GM06990 (cell line): Measurements from ENCODE around the gene SLITRK6.

Experiments used
- DNase-seq: peaks from one replicate; pipeline ENCODE4 v3.0.0-alpha.2; 2011; ENCODE audit not compliant: insufficient read length; ENCODE audit errors: extremely low read depth
- H3K27me3 ChIP-seq: replicated peaks from 2 replicates; pipeline ENCODE4 v1.6.0; 2011; ENCODE audit warnings: low read length; ENCODE audit not compliant: control insufficient read depth, insufficient read depth
- H3K36me3 ChIP-seq: 2 replicates; pipeline ENCODE4 v1.5.1; 2011; ENCODE audit warnings: low read length; ENCODE audit not compliant: control insufficient read depth, insufficient read depth
- H3K4me3 ChIP-seq: replicated peaks from 2 replicates; pipeline ENCODE4 v1.5.1; 2011; ENCODE audit warnings: low read depth, mild to moderate bottlenecking, control low read depth, low read length
- TF ChIP-seq, protein P1 (sequence below): IDR thresholded peaks from 2 replicates; pipeline ENCODE4 v1.5.1; 2011; ENCODE audit warnings: low read length, control low read depth, mild to moderate bottlenecking, inconsistent platforms; ENCODE audit not compliant: insufficient read depth, poor library complexity, severe bottlenecking

Gene SLITRK6, protein sequence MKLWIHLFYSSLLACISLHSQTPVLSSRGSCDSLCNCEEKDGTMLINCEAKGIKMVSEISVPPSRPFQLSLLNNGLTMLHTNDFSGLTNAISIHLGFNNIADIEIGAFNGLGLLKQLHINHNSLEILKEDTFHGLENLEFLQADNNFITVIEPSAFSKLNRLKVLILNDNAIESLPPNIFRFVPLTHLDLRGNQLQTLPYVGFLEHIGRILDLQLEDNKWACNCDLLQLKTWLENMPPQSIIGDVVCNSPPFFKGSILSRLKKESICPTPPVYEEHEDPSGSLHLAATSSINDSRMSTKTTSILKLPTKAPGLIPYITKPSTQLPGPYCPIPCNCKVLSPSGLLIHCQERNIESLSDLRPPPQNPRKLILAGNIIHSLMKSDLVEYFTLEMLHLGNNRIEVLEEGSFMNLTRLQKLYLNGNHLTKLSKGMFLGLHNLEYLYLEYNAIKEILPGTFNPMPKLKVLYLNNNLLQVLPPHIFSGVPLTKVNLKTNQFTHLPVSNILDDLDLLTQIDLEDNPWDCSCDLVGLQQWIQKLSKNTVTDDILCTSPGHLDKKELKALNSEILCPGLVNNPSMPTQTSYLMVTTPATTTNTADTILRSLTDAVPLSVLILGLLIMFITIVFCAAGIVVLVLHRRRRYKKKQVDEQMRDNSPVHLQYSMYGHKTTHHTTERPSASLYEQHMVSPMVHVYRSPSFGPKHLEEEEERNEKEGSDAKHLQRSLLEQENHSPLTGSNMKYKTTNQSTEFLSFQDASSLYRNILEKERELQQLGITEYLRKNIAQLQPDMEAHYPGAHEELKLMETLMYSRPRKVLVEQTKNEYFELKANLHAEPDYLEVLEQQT

DNA sequence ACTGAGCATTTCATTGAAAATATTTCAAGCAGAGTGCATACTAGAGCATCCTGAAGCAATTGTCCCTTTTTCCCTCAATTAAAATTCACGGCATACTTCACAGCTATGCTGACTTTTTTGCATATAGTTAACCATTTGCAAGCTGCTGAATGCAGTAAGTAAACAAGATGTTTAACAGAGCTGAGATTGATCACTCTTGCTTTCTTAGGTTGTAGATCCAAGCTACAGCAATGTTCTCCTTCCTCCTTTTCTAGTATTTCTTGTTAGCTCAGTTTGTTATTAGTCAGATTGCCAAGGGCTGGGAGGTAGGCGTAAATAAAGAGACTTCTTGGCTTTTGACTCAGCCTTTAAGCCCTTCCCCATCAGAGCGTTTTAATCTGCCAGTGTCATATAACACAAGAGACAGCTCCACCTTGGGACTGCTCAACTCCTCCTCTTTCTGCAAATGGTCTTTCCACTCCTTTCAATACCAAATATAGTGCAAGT lies at the start of gene SLITRK6:
Gene SLITRK6 (minus strand): TSS at position 323 of the 486 bp plus-strand sequence. CDS start 2,911 bp downstream, outside the sequence.
- no peaks in the 10 kb centered on the region for H3K27me3 ChIP-seq
- no peak for DNase-seq
- TF ChIP-seq, protein P1, sequence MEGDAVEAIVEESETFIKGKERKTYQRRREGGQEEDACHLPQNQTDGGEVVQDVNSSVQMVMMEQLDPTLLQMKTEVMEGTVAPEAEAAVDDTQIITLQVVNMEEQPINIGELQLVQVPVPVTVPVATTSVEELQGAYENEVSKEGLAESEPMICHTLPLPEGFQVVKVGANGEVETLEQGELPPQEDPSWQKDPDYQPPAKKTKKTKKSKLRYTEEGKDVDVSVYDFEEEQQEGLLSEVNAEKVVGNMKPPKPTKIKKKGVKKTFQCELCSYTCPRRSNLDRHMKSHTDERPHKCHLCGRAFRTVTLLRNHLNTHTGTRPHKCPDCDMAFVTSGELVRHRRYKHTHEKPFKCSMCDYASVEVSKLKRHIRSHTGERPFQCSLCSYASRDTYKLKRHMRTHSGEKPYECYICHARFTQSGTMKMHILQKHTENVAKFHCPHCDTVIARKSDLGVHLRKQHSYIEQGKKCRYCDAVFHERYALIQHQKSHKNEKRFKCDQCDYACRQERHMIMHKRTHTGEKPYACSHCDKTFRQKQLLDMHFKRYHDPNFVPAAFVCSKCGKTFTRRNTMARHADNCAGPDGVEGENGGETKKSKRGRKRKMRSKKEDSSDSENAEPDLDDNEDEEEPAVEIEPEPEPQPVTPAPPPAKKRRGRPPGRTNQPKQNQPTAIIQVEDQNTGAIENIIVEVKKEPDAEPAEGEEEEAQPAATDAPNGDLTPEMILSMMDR: no peak
- no peaks in the 10 kb centered on the region for H3K36me3 ChIP-seq
- H3K4me3 ChIP-seq: no peak within 1 kb of the TSS

DNA sequence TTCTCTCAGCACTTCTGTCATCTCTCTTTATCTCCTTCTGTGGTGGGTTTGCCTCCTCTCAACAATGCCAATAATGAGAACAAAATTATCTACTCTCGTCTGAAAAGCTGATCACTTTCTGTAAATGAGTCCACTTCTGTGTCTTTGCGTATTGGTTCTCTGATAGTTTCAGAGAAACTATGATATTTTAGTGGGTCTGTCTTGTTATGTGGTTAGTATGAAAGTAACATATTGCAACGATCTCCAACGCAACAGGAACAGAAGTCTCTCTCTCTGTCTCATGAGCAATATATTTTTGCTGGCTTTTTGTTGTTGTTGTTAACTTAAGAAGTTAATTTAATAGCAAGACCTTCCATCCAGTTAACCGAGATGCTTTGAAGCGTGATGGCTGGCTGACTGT lies 47.8 kb upstream of the SLITRK6 start:
- Histone ChIP-seq H3K27me3 (no peaks in the 10 kb centered on the region), H3K36me3 (no peaks in the 10 kb centered on the region), H3K4me3 (no peak overlapping the region)
- TF ChIP-seq, protein P1: no peak
- no peak for DNase-seq

DNA sequence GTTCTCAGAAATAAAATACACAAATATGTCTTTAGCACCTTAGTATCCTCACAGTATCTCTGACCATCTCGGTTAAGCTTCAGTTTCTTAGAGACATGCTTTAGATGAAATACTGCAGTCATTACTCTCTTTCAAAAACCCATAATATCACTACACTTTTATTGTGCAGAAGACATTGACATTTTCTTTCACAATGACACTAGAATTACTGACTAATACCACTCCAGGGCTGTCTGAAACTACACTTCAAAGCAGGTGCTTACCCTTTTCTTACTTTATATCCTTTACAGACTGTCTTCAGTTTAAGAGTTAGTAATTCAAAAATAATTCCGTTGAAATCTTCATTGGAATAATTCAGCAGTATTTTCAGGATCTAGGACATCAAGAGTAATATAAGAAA lies 42.2 kb upstream of the SLITRK6 start:
- DNase-seq: no peak
- TF ChIP-seq, protein P1: no peak
- H3K27me3 ChIP-seq: no peaks in the 10 kb centered on the region

DNA sequence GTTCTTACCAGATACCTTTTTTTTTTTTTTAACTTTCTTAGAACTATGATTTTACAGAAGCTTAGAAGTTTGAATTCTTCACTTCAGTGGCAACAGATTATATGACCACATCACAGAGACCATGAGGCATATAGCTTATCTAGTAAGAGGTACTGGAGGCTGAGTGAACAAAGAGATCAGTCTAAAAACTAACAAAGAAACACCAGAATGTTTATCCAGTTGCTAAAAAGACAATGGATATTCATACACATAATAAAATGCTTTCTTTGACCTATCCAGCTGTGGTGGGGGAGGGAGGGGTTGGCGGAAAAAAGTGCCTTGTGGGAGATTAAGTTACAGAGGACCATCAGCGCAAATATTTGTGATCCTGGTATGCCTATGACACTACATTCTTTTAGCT lies 34.7 kb upstream of the SLITRK6 start:
- TF ChIP-seq, protein P1: no peak
- no peak for DNase-seq
- no peaks in the 10 kb centered on the region for H3K36me3 ChIP-seq
- H3K4me3 ChIP-seq: no peak overlapping the region
- no peaks in the 10 kb centered on the region for H3K27me3 ChIP-seq

More for the DNA sequence above, 42.2 kb upstream of the SLITRK6 start:
- Histone ChIP-seq H3K4me3 (no peak overlapping the region), H3K36me3 (no peaks in the 10 kb centered on the region)

DNA sequence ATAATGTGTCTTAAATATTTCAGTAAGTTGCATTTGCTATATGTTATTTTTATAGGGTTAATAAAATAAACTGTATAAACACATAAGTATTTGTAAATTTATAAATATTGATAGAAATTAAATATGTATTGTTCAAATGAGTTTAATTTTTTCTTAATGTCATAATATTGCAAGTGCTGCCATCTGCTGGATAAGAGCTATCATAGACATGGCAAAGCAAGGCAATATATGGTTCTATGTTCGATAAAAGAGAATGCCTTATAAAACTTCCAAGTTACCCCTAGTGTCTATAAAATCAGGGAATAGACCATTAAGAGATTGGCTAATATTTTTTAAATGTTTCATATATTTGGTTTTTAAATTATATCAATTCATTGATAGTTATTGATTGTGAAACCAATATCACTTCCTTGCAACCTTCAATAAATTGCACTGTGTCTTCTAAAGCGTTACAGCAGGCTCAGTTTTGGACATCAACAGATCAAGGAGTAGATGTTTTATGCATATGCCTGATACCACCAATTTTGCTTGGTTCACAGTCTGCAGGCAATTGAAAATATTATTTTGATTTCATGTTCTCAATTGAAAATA lies 29.0 kb upstream of the SLITRK6 start:
- TF ChIP-seq, protein P1: peak; percentile 52
- Histone ChIP-seq H3K4me3 (no peak overlapping the region), H3K27me3 (no peaks in the 10 kb centered on the region), H3K36me3 (no peaks in the 10 kb centered on the region)
- DNase-seq: peak; percentile 3
